GM18870 (cell line): Measurements from ENCODE around the gene SLC22A25.
"Not testable (repeated sequence)": the region's sequence is repeated elsewhere in the genome, so short reads cannot be mapped to it uniquely, and the experiment has no call there.

Experiments
- ATAC-seq: cut with Tn5 transposase; IDR thresholded peaks from one replicate; pipeline ENCODE4 v1.9.1; 2021; ENCODE audit warnings: moderate library complexity; ENCODE audit not compliant: unreplicated experiment

SLC22A25 gene

DNA sequence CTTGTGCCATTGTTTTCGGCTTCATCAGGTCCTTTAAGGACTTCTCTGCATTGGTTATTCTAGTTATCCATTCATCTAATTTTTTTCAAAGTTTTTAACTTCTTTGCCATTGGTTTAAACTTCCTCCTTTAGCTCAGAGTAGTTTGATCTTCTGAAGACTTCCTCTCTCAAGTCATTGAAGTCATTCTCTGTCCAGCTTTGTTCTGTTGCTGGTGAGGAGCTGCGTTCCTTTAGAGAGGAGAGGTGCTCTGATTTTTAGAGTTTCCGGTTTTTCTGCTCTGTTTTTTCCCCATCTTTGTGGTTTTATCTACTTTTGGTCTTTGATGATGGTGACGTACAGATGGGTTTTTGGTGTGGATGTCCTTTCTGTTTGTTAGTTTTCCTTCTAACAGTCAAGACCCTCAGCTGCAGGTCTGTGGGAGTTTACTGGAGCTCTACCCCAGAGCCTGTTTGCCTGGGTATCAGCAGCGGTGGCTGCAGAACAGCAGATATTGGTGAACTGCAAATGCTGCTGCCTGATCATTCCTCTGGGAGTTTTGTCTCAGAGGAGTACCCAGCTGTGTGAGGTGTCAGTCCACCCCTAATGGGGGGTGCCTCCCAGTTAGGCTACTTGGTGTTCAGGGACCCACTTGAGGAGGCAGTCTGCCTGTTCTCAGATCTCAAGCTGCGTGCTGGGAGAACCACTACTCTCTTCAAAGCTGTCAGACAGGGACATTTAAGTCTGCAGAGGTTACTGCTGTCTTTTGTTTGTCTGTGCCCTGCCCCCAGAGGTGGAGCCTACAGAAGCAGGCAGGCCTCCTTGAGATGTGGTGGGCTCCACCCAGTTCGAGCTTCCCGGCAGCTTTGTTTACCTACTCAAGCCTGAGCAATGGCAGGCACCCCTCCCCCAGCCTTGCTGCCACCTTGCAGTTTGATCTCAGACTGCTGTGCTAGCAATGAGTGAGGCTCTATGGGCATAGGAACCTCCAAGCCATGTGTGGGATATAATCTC is 7.6 kb downstream of the SLC22A25 start:
- not testable (repeated sequence) for ATAC-seq

DNA sequence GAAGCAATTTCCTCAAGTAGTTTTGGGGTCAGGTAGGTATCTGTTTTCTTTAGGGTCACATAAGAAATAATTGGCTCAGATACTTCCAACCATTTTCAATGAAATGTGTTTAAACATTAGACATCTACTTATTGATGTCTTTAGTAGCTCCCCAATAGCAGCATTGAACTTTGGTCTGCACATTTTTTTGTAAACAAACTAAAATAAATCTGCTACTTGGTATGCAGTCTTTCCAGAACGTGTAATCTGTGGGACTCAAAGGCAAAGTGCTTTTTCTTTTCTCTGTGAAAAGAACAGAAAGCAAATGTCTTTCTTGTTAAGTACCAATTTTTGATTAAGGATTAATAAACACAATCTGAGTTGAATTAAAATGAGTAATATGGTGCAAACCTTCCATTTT is 13.6 kb downstream of the SLC22A25 start:
- no peak for ATAC-seq

DNA sequence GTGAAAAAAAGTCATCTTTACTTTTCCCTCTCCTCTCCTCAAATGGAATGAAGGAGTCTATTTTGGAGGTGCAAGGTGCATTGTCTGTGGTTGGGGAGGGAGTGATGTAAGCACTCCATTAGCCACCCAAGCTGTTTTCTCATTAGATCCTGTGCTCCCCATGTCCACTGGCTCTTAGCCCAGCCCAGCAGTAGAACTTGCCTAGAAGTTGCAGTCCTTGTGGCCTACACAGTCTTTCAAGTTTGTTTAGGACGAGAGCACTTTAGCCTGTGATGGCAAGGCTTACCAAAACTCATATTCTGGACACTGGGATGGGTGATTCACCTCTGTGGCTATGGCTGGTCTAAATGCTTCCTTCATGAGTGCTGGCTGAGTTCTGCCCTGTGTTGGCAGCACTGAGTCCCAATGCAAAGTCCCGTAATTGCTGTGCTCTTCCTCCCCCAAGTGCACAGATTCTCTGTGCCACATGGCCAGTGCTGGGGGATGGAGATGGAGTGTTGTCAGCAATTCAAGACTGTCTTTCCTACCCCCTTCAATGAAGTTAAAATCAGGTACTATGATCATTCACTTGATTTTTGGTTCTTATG is 15.8 kb downstream of the SLC22A25 start:
- no peak for ATAC-seq

DNA sequence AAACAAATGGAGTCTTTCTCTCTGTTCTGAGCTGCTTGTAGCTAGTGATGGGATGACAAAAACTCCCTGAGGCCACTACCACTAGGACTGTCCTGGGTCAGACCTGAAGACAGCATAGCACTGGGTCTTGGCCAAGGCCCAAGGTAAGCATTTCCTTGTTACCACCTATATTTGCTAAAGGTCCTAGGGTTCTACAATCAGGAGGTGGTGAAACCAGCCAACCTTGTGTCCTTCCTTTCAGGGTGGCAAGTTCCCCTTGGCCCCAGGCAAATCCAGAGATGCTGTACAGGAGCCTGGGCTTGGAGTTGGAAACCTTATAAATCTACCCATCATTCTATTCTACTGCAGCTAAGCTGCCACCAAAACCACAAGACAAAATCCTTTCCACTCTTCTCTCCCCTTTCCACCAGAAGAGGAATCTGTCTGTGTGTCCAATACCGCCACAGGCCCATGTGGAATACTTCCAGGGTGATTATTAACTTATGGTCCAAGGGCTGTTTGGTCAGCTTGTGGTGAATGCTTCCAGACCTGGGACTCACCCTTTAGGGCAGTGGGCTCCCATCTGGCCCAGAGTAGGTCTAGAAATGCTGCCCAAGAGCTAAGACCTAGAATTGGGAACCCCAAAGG is 16.8 kb downstream of the SLC22A25 start:
- ATAC-seq = no peak

DNA sequence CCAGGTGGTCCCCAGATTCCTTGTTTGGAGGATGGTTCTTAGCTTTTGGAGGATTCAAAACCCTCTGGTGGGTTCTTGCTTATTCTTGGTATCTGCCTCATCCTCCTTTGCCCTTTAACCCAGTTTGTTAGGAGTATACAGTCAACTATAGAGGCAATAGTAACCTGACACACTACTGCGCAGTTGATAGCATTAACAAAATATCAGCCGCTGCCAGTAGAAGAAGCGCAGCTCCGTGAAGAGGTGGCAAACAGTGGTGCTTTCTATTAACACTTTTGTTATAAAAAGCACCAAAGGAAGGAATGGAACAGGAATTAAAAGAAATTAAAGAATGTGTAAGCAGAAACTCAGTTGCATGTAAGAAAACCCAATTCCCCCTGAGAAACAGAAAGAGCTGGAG is 29.3 kb downstream of the SLC22A25 start:
- ATAC-seq = no peak

DNA sequence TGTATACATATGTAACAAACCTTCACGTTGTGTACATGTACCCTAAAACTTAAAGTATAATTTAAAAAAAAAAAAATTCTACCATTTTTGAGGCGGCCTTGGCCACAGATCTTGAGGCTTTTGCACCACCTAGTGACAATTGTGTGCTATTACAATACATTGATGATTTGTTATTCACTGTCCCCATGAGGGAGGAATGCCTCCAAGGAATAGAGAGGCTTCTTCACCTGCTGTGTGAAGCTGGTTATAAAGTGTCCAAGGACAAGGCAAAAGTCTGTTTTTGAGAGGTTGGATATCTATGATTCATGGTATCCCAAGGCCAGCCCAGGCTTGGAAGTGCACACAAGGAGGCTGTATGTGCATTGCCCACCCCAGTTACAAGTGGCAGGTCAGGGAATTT is 30.7 kb downstream of the SLC22A25 start:
- no peak for ATAC-seq

DNA sequence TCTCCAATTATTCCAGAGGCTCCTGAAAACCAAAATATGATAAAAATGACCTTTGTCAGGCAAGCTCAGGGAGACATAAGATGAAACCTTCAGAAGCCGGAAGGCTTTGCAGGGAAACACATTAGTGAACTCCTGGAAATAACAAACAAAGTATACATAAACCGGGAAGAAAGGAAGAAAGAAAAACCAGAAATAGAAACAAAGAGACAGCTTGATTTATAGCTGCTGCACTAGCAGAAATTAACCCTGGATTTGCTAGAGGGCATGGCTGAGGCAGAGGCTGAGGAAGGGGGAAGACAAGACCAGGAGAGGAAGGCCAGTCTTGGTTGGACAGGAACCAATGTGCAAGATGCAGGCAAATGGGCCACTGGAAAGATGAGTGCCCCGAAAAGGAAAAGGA is 33.3 kb downstream of the SLC22A25 start:
- ATAC-seq = no peak
